CD1c-positive myeloid dendritic cell (primary cell): ENCODE data around the gene ZC3H7B.
"Not testable (repeated sequence)": the region's sequence is repeated elsewhere in the genome, so short reads cannot be mapped to it uniquely, and the experiment has no call there.

Source experiments
- DNase-seq: peaks from one replicate; pipeline ENCODE4 v3.0.0-alpha.2; 2016; ENCODE audit errors: extremely low spot score

The ZC3H7B gene

GRCh38 chr22:41285820-41286638 lies 15.3 kb upstream of the ZC3H7B start, which contains the start of gene RANGAP1:
RANGAP1 (minus strand) TSS chr22:41286187; CDS start chr22:41281044, 5,143 bp downstream.
- peak; percentile 100 for DNase-seq

DNA sequence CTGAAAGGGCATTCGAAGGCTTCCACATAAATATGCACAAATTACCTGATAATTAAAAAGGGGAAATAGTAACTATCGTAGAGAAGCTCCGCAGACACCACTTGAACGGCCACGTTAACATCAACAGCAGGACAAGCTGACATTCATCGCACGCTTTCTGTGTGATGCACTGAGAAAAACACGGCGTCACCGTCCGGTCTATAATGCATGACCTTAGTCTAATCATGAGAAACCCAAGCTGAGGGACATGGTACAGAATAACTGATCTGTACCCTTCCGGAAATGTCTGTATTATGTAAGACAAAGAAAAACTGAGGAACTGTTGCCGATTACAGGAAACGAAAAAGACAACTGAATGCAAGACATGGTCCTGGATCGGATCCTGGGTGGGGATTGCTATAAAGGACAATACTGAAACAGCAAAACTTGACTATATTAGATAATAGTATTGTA lies 14.7 kb upstream of the ZC3H7B start:
- peak; percentile 86 for DNase-seq

- DNase-seq, result no peak
These were observed 12.9 kb upstream of the ZC3H7B start for GRCh38 chr22:41288245-41288946.

GRCh38 chr22:41289671-41290070 lies 11.7 kb upstream of the ZC3H7B start:
- peak; percentile 63 for DNase-seq

DNA sequence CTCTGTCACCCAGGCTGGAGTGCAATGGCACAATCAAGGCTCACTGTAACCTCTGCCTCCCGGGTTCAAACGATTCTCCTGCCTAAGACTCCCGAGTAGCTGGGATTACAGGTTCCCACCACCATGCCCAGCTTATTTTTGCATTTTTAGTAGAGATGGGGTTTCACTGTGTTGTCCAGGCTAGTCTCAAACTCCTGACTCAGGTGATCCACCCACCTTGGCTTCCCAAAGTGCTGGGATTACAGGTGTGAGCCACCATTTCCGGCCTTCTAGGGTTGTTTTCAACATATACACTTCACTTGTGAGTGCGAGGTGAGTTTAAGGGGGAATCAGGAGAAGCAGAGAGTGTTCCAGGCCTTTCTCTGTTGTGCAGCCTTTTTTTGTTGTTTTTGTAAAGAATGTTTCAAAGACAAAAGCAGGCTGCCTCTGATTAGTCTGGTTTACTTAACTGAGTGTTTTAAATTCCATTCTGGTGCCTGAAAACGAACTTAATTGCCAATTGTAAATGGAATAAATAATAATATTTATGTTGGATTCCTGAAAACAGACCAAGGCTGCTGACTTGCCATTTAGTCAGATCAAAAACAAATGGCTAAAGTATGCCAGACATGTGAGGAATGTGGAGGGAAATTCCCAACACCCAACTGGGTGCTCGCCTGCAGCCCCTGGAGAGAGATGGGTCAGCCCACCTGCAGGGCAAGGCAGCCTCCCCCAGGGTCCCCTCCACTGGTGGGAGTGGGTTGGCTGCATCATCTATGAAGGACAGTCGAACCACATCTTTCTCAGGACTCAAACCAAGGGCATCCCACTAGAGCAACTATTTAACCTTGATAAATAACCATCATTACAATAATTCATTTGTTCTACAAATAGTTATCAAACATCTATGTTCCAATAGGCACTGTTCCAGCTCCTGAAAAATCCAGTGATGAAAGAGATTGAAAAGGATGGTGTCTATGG lies 10.8 kb upstream of the ZC3H7B start:
- no peak for DNase-seq

DNA sequence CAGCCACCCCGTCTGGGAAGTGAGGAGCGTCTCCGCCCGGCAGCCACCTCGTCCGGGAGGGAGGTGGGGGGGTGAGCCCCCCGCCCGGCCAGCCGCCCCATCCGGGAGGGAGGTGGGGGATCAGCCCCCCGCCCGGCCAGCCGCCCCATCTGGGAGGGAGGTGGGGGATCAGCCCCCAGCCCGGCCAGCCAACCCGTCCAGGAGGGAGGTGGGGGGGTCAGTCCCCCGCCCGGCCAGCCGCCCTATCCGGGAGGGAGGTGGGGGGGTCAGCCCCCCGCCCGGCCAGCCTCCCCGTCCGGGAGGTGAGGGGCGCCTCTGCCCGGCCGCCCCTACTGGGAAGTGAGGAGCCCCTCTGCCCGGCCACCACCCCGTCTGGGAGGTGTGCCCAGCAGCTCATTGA lies 6.5 kb upstream of the ZC3H7B start:
- not testable (repeated sequence) for DNase-seq

DNA sequence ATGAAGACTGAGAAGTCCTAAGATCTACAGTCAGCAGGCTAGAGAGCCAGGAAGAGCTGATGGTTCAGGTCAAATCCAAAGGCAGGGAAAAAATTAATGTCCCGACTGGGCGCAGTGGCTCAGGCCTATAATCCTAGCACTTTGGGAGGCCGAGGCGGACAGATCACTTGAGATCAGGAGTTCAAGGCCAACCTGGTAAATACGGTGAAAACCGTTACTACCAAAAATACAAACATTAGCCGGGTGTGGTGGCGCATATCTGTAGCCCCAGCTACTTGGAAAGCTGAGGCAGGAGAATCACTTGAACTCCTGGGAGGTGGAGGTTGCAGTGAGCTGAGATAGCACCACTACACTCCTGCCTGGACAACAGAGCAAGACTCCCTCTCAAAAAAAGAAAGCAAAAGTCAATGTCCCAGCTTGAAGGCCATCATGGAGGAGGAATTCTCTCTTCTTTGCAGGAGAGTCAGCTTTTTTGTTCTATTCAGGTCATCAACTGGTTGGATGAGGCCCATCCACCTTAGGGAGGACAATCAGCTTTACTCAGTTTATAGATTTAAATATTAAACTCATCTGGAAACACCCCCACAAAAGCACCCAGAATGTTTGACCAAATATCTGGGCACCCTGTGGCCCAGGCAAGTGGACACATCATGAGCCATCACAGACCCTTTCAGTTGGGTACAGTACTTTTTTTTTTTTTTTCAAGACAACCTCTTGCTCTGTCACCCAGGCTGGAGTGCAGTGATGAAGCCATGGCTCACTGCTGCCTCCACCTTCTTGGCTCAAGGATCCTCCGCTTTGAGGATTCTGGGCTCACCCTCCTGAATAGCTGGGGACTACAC lies 4.3 kb upstream of the ZC3H7B start:
- no peak for DNase-seq

- no peak for DNase-seq
These were observed 664 bp upstream of the ZC3H7B start for GRCh38 chr22:41300661-41301060.

DNA sequence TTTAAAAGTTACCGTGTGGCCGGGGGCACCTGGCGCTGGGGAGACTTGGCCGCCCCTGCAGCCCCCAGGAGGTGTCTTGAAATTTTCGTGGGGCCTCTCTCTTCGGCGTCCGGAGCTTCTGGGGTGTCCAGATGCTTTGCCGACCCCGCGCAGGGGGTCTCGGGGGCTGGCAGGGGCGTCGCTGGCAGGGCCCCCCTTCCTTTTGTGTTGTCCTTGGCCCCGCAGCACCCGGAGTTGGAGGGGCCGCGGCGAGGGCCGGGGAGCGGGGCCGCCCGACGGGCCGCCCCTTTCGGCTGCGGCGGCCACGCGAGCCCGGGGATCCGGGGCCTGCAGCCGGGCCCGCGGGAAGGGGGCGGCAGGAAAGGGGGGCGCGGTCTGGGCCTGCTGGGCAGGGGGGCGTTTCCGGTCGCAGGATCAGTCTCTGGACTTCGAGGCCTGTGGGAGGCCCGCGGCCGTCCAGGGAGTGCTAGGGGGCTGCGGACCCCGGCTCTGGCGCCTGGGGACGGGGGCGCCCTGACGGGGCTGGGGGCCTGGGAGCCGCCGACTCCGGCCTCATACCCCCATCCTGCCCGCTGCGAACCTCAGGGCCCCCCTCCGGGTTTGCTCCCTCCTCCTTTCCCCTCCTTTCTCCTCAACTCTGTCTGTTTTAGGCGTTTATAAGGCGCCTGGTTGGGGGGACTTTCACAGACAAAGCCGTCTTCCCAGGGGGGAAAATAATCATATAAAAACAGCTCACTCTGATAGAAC lies 869 bp downstream of the ZC3H7B start:
- DNase-seq, result no peak

DNA sequence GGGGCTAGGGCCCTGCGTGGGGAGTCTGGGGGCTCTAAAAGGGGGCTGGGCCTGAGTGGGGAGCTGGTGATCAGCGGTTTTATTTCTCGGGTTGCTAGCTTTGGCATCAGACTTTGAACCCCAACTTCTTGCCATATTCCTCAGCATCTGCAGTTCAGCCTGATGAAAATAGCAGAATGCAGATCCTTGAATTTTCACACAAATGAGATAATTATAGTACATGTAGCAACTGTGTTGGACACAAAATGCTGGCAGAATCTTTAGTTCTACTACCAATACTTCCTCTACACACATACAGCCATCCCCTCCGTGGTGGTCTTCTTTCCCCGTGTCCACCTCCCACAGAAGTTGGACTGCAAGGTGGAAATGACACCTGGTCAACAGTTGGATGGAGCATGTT lies 1.5 kb downstream of the ZC3H7B start:
- no peak for DNase-seq

DNA sequence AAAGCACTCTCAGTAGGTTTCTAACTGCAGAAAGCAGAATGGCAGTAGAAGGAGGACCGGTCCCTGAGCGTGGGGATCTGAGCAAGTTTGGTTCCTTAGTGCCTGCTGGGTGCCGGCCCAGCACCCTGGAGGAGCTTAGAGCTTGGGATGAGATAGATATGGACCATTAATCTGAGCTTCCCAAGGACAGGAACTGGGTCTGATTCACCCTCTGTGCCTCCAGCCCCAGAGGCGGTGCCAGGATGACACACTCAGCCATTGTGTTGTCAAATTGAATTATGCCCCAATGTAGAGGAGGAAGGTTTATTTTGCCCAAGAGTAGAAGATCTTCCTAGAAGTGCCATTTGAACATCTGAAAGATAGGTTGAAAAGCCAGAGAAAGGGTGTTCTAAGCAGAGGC lies 4.3 kb downstream of the ZC3H7B start:
- DNase-seq, result peak; percentile 3

GRCh38 chr22:41308054-41308453 lies 6.7 kb downstream of the ZC3H7B start:
- peak; percentile 5 for DNase-seq

- peak; percentile 16 for DNase-seq
These were observed 7.2 kb downstream of the ZC3H7B start for GRCh38 chr22:41308544-41308947.

DNA sequence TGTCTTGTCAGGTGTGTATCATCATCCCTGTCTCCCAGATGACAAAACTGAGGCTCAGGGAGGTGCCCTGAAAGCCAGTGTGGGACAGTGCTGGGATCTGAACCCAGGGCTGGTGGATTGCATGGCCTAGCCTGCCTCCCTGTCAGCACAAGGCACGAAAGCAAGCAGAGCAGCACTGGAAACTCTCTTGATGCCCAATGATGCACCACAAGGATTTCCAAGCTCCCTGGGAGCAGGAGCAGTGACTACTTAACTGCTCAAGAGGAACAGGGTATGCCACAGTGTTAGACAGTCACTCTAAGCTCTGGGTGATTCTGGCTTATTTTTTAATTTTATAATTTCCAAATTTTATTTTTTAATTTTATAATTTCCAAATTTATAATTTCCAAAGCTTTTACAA lies 9.0 kb downstream of the ZC3H7B start:
- DNase-seq, result no peak

DNA sequence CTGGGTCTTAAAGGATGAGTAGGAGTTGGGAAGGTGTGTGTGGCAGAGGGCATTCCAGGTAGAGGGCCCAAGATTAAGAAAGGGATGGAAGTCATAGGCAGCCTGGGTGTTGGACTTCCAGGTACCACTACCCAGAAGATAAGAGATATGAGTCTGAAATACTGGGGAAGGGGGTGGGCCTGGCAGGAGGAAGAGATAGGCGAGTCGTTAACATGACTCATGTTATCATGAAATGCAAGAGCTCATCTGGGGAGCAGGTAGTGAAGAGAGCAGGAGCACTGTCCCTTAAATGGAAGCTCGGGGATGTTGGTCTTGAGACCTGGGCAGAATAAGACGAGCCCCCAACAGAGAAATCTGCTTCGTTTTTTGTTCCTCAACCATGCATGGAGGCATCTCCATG lies 10.2 kb downstream of the ZC3H7B start:
- no peak for DNase-seq

- no peak for DNase-seq
These were observed 13.5 kb downstream of the ZC3H7B start for GRCh38 chr22:41314821-41315220.

DNA sequence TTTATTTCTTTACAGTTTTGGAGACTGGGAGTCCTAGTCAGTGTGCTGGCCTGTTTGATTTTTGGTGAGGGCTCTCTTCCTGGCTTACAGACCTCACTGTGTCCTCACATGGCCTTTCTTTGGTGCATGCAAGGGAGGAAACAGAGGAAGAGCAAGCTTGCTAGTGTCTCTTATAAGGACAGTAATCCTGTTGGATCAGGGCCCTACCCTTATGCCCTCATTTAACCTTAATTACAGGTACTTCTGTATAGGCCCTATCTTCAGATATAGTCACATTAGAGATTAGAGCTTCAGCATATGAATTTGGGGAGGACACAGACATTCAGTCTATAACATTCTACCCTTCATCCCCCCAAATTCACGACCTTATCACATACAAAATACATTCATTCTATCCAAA lies 14.3 kb downstream of the ZC3H7B start:
- no peak for DNase-seq

DNA sequence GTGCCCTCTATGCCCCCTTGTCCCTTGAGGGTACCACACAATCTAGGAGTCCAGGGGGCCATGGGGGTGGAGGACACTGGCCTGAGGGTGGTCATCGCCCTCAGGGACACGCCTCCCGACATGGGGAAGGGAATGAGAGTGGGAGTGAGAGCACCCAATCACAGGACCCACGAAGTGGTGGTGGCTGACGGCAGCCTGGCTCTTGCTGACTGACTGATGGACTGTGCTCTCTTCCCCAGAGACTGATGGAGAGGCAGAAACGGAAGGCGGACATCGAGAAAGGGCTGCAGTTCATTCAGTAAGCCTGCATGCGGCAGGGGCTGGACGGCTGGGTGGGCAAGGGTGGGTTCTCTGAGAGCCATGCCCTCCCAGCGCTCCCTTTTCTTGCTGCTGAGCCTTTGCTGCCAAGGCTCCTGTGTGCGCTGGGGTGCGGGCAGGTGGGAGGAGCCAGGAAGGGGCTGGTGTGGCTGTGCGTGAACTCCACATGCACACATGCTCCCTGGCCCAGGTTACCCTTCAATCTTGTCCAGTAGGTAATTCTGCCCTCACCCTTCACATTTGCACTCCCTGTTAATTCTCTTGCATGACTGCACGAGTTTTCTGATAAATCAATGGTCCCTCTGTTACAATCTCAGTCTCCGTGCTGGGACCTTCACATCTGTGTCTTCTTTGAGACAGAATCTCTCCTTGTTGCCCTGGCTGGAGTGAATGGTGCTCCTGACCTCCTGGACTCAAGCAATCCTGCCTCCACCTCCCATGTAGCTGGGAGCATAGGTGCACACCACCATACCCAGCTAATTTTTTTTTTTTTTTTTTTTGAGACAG lies 19.3 kb downstream of the ZC3H7B start:
- DNase-seq, result no peak

- DNase-seq, result no peak
These were observed 23.6 kb downstream of the ZC3H7B start for GRCh38 chr22:41324821-41325528.
